Measurements from ENCODE around the gene IL18R1.

IL18R1 gene

GRCh38 chr2:102392942-102393341 lies 37.3 kb downstream of the IL18R1 start:
- DNase-seq, result no peak

GRCh38 chr2:102396012-102396411 lies 40.4 kb downstream of the IL18R1 start:
- no peak for DNase-seq

DNA sequence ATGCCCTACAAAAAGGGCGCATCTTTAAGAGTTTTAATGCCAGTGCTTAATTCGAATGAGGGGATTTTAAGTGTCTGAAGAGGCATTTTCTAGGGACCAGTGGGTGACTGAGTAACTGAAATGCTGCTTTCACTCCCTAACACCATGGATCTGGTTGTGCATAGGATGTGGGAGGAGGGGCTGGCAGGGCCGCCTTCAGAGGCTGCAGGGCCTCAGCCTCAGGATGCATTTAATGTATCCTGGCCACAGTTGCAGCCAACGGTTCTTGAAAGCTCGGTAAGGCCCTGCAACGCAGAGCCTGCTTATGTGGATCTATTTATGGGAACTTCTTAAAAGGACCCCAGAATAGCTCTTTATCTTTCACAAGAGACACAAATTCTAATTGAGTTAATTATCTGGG lies 41.6 kb downstream of the IL18R1 start:
- no peak for DNase-seq

- no peak for DNase-seq
Measured at GRCh38 chr2:102399499-102400141, 44.0 kb downstream of the IL18R1 start.

DNA sequence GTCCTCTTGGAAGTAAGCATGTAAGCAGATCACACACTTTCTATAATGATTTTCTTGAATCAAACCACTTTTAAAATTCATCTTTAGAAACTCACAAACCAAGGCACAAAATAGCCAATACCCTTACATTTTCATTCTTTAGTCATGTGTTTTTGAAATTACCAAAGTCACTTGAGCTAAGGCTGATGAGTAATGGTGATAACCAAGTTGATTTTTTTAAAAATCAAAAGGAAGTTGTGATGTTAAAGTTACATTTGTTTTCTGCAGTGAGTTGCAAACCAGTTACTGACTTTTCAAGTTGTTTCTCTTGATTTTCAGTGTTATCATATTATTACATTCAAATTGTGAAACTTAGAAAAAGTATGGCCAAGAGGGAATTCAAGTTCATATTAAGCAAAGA lies 45.9 kb downstream of the IL18R1 start:
- DNase-seq, result no peak

- DNase-seq, result no peak
Measured at GRCh38 chr2:102401865-102402264, 46.3 kb downstream of the IL18R1 start.

DNA sequence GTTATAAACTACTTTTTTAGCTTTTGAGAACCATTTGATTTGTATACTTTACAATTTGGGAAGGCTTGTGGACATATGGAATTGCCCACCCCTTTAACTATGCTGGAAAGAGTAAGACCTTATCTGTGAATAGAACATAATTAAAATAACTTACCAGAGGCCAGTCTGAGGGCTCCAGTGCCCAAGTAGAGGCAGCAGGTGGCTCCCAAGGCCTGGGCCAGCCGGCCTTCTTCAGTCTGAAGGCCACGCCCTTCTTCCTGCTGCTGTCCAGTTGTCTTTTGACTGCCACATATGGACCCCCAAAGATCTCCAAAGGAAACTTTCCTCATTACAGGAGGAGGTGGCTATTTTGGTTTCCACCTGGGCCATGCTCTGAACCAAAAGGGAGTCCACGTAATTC lies 55.4 kb downstream of the IL18R1 start:
- no peak for DNase-seq

DNA sequence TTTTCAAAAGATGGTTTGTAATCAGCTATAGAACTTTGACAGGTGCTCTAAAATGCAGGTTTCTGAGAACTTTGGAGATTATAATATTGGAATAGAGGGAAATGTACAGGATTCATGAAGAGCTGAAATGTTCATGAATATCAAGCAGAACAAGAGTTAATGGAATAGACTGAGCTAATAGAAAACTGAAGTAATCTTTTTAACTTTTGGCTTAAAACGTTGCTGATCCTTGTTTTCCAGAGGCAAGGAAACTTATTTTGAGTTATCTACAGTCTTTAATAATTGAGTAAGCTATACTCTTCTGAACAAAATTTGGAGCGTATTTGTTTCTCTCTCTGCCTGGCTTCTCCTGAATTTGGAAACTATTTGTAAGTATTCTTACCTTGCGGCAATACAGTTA lies 56.6 kb downstream of the IL18R1 start:
- no peak for DNase-seq

DNA sequence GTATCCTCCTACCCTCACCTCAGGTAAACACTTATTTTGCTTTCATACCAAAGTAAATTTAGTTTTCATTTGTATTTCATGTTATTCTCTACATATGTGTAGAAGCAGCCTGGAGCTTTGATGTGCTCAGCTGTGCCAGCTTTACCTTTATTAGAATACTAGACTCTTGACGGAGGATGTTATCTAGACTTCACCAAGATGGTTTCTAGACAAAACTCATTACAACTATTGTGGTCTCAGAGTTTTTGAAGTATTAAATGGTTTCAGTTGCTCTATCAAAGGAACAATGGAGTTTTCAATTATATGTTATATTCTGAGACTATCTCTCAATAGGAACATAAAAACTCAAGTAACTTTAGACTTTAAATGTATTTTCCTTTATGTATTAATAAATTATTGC lies 62.4 kb downstream of the IL18R1 start:
- DNase-seq, result no peak

DNA sequence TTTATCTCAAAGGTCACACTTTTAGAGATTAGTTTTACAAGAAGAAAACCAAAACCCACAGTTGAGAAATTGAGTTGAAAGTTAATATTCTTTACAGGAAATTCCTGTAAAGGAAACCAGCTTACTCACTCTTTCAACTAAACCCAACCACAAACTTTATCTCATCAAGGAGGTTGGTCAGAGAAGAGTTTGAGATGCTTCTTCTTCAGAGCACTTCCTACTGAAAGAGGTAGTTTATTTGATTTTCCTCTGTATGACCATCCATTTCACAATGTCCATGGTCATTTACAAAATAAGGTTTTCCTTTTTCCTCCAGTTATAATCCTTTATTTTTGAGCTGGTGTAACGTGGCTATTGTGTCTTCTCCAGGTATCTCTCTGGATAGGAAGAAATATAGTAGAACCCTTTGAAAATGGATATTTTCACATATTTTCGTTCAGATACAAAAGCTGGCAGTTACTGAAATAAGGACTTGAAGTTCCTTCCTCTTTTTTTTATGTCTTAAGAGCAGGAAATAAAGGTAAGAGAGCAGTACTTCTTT lies 62.9 kb downstream of the IL18R1 start:
- no peak for DNase-seq

DNA sequence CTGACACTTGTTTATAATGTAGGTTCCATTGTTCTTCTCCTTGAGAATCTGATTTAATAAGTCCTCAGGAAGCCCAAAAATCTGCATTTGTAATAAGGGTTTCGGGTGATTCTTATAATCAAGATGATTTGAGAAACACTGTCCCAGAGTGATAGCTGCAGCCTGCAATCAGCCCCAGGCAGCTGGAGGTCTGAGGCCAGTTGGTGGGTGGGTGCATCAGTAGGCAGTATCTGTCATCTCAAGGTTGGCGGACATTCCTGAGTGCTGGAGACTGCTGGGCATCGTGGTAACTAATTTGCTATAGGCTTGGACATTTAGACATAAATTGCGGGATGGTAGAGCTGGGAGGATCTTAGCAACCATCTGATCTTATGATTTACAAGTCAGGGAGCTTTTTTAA lies 64.7 kb downstream of the IL18R1 start:
- no peak for DNase-seq

DNA sequence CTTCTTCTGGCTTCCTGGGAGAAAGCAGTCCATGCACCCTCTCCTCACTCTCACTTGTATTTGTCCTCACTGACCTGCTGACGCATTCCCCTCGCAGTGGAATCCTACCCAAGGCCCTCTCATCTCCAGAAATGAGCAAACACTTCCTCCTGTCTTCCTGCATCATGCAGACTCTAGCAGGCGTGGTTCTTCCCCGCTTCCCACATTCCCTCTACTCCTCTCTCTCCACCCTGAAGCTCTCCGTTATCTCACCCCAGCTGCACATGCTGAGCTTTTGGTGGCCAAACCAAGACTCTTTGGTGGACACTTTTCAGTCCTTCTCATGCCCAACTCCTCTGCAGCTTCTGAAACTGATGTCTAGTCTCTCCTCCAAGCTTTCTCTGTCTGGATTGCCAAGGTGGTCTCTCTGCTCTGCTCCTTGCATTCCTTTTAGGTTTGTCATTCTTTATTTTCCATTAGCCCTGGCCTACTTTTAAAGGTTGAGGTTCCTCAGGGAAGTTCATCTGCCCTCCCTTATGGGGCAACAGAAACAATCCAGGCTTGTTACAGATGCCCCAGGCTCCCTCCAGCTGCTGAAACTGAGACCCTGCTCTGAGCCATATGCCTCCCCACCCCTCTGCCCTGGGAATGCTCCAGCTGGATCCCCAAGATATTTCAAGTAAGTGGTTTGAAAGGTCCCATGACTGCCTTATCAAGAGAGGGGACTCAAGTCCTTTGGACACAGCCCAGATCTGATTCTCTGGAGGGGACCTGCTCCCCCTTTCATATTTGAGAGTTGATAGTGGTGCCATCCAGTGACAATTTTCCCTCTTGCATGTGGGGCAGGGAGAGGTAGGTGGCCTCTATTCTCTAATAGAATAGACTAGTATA lies 66.5 kb downstream of the IL18R1 start:
- no peak for DNase-seq

DNA sequence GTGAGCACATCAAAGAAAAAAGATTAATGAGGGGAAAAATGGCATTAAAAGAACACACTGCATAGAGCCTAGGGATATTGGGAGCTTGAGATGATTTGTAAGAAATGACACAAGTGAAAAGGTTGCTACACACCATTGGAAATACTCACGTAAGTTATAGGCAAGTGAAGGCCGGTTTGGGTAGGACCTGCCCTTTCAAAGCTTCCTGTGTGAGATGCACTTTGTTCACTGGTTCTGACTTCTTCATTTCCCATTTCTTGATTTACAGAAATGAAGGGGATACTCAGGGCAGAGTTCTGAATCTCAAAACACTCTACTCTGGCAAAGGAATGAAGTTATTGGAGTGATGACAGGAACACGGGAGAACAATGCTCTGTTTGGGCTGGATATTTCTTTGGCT lies 67.3 kb downstream of the IL18R1 start, which contains the start of gene IL18RAP:
TSS of gene IL18RAP (plus strand) at position 251 of the 400 bp plus-strand sequence. CDS start at position 369, 118 bp downstream.
- no peak for DNase-seq

- no peak for DNase-seq
Measured at GRCh38 chr2:102423368-102423767, 67.8 kb downstream of the IL18R1 start.

- DNase-seq, result no peak
Measured at GRCh38 chr2:102424754-102425153, 69.2 kb downstream of the IL18R1 start.

- DNase-seq, result no peak
Measured at GRCh38 chr2:102425441-102426132, 70.0 kb downstream of the IL18R1 start.

- DNase-seq, result no peak
Measured at GRCh38 chr2:102427249-102427648, 71.7 kb downstream of the IL18R1 start.

DNA sequence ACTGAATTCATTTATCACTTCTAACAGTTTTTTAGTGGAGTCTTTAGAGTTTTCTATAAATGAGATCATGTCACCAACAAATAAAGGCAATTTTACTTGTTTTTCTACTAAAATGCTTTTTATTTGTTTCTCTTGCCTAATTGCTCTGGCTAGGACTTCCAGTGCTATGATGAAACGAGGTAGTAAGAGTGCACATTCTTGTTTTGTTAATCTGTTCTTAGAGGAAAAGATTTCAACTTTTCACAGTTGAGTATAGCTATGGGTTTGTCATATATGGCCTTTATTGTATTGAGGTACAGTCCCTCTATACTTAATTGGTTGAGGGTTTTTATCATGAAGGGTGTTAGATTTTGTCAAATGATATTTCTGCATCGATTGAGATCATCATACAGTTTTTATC lies 73.0 kb downstream of the IL18R1 start:
- DNase-seq, result no peak

DNA sequence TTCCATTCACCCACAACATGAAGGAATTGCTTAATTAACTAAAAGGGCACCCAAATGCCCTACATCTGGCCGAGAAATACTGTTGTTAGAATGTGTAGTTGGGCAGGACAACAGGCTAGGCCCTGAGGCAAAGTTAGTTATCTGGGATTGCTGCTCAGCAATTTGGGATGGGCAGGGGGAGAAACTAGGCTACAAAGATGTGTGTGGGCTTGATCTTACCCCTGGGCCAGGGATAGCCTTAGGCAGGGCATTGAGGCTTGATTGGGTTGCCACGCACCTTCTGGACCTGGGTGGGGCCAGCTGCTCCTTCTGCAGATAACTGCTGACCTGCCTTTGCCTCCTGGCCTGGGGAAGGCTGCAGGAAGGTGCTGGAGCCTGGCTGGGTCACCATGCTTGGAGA lies 76.8 kb downstream of the IL18R1 start:
- DNase-seq, result no peak

- no peak for DNase-seq
Measured at GRCh38 chr2:102433973-102434654, 78.5 kb downstream of the IL18R1 start.

- no peak for DNase-seq
Measured at GRCh38 chr2:102434655-102435381, 79.2 kb downstream of the IL18R1 start.

DNA sequence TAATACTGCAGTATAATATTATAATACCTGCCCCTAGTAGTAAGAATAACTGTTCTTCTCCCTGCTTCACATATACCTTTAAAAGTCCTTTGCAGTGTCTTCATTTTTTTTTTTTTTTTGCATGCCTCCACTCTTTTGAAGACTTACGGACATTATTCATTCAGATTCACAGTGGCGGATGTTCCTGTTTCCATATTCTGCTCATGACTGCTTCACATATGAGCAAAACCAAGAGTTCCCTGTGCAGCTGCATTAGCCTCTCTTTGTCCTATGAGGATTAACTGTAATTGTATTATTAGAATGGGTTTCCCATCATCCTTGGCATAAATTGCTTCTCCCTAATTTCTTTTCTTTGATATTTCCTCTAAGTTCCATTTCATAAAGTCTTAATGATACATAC lies 80.1 kb downstream of the IL18R1 start:
- no peak for DNase-seq
